OCI-LY3 (cell line): ENCODE data around the gene OAS2.

Experiments
- EZH2phosphoT487 ChIP-seq: fragments of 200-600 bp; shearing (Covaris generic); IDR thresholded peaks from 2 replicates; pipeline ENCODE4 v1.6.1; 2018; ENCODE audit warnings: antibody characterized with exemption, mixed run types, low read depth
- TF ChIP-seq, protein P1 (sequence below): fragments of 200-600, 300-600 bp; sonication (generic); IDR thresholded peaks from 2 replicates; pipeline ENCODE4 v1.5.1; 2014; ENCODE audit warnings: antibody characterized with exemption, low read length, low read depth

GRCh38 chr12:112938751-112939150 is 39.6 kb upstream of the OAS2 start:
- TF ChIP-seq, protein P1, sequence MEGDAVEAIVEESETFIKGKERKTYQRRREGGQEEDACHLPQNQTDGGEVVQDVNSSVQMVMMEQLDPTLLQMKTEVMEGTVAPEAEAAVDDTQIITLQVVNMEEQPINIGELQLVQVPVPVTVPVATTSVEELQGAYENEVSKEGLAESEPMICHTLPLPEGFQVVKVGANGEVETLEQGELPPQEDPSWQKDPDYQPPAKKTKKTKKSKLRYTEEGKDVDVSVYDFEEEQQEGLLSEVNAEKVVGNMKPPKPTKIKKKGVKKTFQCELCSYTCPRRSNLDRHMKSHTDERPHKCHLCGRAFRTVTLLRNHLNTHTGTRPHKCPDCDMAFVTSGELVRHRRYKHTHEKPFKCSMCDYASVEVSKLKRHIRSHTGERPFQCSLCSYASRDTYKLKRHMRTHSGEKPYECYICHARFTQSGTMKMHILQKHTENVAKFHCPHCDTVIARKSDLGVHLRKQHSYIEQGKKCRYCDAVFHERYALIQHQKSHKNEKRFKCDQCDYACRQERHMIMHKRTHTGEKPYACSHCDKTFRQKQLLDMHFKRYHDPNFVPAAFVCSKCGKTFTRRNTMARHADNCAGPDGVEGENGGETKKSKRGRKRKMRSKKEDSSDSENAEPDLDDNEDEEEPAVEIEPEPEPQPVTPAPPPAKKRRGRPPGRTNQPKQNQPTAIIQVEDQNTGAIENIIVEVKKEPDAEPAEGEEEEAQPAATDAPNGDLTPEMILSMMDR: no peak
- TF ChIP-seq EZH2phosphoT487: no peak
